IPS-18c (cell line): ENCODE results near the gene MFNG.
"Not testable (repeated sequence)": the region's sequence is repeated elsewhere in the genome, so short reads cannot be mapped to it uniquely, and the experiment has no call there.

Source experiments
- H3K4me3 ChIP-seq: 2 replicates; pipeline ENCODE4 v1.7.0; 2013; ENCODE audit warnings: low read depth, mild to moderate bottlenecking, low read length, moderate library complexity; ENCODE audit not compliant: insufficient read depth
- H3K9me3 ChIP-seq: one replicate; pipeline ENCODE4 v1.6.1; 2013; ENCODE audit warnings: mild to moderate bottlenecking, low read length, moderate library complexity; ENCODE audit not compliant: control insufficient read depth, insufficient read depth

Gene MFNG

GRCh38 chr22:37468201-37468695, 17.9 kb downstream of the MFNG start:
- not testable (repeated sequence) for H3K9me3 ChIP-seq, H3K4me3 ChIP-seq

GRCh38 chr22:37467391-37467955, 18.7 kb downstream of the MFNG start:
- no peak overlapping the region for H3K4me3 ChIP-seq
- H3K9me3 ChIP-seq, result no peaks in the 10 kb centered on the region

GRCh38 chr22:37464181-37464580, 22.0 kb downstream of the MFNG start:
- Histone ChIP-seq H3K4me3 (no peak overlapping the region), H3K9me3 (no peaks in the 10 kb centered on the region)

GRCh38 chr22:37462983-37463382, 23.2 kb downstream of the MFNG start:
- Histone ChIP-seq H3K9me3 (no peaks in the 10 kb centered on the region), H3K4me3 (no peak overlapping the region)

GRCh38 chr22:37462436-37462835, 23.7 kb downstream of the MFNG start:
- H3K4me3 ChIP-seq, result no peak overlapping the region
- no peaks in the 10 kb centered on the region for H3K9me3 ChIP-seq

- H3K9me3 ChIP-seq, result no peaks in the 10 kb centered on the region
- H3K4me3 ChIP-seq, result no peak overlapping the region
Measured at GRCh38 chr22:37461961-37462360, 24.2 kb downstream of the MFNG start.

- no peaks in the 10 kb centered on the region for H3K9me3 ChIP-seq
- no peak overlapping the region for H3K4me3 ChIP-seq
Measured at GRCh38 chr22:37460684-37461083, 25.5 kb downstream of the MFNG start.

- H3K4me3 ChIP-seq, result no peak overlapping the region
- H3K9me3 ChIP-seq, result peaks cover under 1% of the 10 kb centered on the region
Measured at GRCh38 chr22:37459206-37459605, 27.0 kb downstream of the MFNG start.

- no peak overlapping the region for H3K4me3 ChIP-seq
Measured at GRCh38 chr22:37457093-37457893, 28.9 kb downstream of the MFNG start.

GRCh38 chr22:37456346-37456745, 29.8 kb downstream of the MFNG start:
- peaks cover 3% of the 10 kb centered on the region for H3K9me3 ChIP-seq
- H3K4me3 ChIP-seq, result no peak overlapping the region

More at GRCh38 chr22:37457093-37457893, 28.9 kb downstream of the MFNG start:
- peaks cover 3% of the 10 kb centered on the region for H3K9me3 ChIP-seq

GRCh38 chr22:37455896-37456295, 30.3 kb downstream of the MFNG start:
- Histone ChIP-seq H3K4me3 (no peak overlapping the region), H3K9me3 (peaks cover 3% of the 10 kb centered on the region)

GRCh38 chr22:37454857-37455686, 31.1 kb downstream of the MFNG start:
- peaks cover 3% of the 10 kb centered on the region for H3K9me3 ChIP-seq
- no peak overlapping the region for H3K4me3 ChIP-seq

GRCh38 chr22:37453696-37454095, 32.5 kb downstream of the MFNG start:
- no peak overlapping the region for H3K4me3 ChIP-seq

GRCh38 chr22:37451218-37451617, 35.0 kb downstream of the MFNG start:
- H3K4me3 ChIP-seq, result no peak overlapping the region
- H3K9me3 ChIP-seq, result peaks cover 3% of the 10 kb centered on the region

More at GRCh38 chr22:37453696-37454095, 32.5 kb downstream of the MFNG start:
- peaks cover 3% of the 10 kb centered on the region for H3K9me3 ChIP-seq

GRCh38 chr22:37449331-37450001, 36.7 kb downstream of the MFNG start:
- Histone ChIP-seq H3K9me3 (peaks cover 3% of the 10 kb centered on the region), H3K4me3 (no peak overlapping the region)

- Histone ChIP-seq H3K9me3 (no peaks in the 10 kb centered on the region), H3K4me3 (no peak overlapping the region)
Measured at GRCh38 chr22:37448516-37449127, 37.6 kb downstream of the MFNG start.

GRCh38 chr22:37445501-37445900, 40.7 kb downstream of the MFNG start:
- Histone ChIP-seq H3K4me3 (no peak overlapping the region), H3K9me3 (no peaks in the 10 kb centered on the region)
